Epithelial cell of prostate (primary cell): ENCODE data around the gene HOGA1.

ENCODE experiments used
- DNase-seq: peaks from one replicate; pipeline ENCODE4 v3.0.0-alpha.2; 2011; ENCODE audit warnings: low read depth, low spot score
- H3K27ac ChIP-seq: fragments of 450-650 bp; 2 replicates; pipeline ENCODE4 v1.5.1; 2017; ENCODE audit warnings: mild to moderate bottlenecking

Gene HOGA1

DNA sequence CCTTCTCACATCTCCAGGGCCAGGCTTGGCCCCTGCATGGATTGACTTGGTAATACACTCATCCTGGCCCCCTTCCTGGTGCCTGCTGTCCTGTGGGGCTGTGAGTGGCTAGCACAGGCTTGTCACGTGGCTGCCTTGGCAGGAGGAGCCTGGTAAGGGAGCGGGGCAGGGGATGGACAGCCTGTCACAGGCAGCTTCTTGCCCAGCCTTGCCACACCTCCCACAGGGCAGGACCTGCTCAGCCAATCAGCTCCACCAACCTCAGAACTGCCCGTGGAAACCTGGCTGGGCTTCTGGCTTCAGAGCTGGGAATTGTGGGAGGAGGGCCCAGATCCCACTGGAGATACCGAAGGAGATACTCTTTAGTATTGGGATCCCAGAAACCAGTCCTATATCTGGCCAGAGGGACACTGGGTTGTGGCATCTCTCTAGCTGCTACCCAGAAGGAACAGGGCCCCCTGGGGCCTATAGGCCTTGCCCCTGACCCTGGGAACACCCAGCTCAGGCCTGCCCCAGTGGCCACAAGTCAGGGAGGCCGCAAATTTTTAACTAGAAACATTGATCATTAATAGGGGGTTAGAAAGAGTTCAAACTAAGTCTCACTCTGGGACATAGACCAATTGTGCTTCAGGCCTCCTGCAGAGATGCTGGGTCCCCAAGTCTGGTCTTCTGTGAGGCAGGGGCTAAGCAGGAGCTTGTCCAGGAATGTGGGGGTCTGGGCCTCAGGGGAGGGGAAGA, at the start of gene HOGA1:
TSS of gene HOGA1 (plus strand) at position 330 of the 738 bp plus-strand sequence. CDS start at position 645, 315 bp downstream.
- peak; percentile 55 for DNase-seq
- no peak within 1 kb of the TSS for H3K27ac ChIP-seq

- no peak overlapping the region for H3K27ac ChIP-seq
- DNase-seq, result no peak
Observed at GRCh38 chr10:97534746-97535367, 49.3 kb upstream of the HOGA1 start.

DNA sequence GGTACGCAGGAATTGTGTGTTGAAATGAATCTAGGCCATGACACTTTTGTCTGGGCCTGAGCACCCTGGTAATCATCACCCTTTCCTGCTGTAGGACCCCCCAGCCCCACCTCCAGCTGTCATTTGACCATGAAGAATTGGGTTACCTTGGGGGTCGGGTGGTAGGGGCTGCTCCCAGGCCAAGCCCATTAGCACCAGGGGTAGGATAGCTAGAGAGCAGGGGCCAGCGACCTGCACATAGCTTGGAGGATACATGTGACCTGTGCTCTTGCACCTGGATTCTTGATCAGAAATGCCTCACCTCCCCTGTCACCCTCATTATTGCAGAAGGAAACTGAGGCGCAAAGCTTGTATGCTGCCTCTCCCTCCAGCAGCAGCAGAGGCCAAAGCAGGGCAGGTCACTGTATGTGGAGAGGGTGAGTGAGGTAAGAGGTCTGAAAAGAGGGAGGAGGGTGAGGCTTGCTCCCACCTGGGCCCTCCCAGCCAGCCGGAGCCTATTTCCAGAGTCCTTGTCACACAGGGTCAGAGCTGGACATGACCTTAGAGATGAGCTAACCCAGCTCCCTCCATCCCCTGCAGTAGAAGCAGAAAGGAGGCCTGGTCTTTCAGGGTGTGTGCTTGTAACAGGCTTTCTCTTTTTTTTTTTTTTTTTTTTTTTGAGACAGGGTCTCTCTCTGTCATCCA, 46.9 kb upstream of the HOGA1 start:
- H3K27ac ChIP-seq, result no peak overlapping the region
- no peak for DNase-seq

DNA sequence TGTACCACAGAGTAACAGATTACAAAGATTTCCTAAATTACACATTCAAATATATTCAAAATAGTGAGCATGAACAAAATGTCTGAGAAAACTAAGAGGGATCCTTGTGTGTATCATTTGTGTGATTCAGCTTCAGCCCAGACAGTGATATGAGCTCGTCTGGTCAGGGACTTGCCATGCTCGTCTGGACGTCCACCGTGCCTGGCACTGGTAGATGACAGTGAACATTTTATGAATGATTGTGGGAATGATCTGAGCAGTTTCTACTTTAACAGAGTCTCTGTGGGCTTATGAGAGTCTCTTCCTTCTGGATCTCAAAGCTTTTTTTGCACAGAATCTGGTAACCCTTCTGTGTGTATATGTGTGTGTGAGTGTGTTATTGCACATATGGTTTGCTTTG, 45.8 kb upstream of the HOGA1 start:
- DNase-seq, result no peak
- H3K27ac ChIP-seq, result no peak overlapping the region

DNA sequence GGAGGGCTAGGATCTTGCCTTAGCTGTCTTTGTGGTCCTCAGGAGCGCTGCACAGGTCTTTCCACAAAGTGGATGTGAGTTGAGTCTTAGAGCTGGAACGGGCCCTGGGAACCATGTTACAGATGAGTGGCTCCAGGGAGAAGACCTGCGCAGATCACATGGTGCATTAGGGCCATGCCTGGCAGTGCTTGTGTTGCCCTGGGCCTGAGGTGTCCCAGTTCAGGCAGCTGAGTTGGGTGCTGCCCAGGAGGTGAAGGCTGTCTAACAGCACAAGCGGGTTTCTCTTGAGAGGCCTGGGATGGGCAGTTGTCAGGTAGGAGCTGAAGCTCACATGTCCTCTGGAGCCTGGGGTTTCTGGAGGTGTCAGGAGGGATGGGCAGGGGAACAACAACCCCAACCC, 45.4 kb upstream of the HOGA1 start:
- no peak for DNase-seq
- no peak overlapping the region for H3K27ac ChIP-seq

DNA sequence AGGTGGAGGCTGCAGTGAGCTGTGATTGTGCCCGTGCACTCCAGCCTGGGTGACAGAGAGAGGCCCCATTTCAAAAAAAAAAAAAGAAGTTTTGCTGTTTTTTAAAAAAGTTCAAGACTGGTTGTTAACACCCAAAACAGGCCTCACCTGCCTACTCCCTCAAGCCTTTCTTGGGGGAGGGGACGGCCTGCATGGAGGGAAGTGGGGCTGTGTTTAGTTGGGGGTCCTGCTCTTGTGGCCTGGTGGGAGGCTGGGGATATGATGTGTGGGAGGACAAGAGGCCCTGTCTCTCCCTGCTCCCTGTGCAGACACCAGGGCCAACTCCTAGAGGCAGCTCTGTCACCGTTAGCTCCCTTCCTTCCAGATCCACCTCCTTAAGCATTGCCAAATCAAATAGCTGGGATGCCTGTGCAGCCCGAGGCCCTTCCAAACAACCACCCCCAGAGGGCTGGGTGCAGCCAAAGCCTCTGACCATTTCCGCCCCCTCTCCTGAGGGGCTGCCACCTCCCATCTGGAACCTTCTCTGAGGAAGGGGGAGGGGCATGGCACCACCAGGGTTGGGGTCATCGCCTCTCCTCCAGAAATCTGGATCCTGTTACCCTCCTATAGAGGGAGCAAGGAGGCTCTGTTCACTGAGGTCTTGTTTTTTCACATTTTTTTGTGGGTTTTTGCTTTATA, 44.5 kb upstream of the HOGA1 start:
- no peak for DNase-seq
- no peak overlapping the region for H3K27ac ChIP-seq

DNA sequence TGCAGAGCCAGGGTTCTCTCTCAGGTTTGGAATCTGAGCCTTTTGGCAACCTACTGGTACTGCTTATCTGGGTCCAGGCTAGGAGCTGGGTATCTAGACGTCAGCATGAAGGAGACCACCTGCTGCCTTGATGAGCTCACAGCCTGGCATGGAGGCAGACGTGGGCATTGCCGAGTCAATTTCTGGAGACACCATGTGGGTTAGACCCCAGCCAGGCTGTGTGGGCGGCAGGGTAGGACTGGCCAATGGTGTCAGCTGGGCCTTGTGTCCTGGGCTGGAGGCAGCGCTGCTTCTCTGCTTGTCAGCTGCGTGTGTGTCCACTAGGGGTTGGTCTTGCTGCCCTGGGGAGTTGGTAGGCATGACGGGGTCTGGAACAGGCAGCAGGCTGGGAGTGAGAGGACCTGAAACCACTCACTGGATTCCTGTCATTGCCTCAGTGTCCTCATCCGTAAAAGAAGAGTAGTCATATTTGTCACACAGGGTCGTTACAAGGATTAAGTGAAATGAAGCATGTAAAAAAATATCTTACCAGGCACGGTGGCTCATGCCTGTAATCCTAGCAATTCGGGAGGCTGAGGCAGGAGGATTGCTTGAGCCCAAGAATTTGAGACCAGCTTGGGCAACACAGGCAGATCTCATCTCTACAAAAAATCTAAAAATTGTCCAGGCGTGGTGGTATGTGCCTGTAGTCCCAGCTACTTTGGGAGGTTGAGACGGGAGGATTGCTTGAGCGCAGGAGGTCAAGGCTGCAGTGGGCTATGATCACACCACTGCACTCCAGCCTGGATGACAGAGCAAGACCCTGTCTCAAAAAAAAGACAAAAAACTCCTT, 43.3 kb upstream of the HOGA1 start:
- H3K27ac ChIP-seq, result peak overlapping the region; percentile 93
- no peak for DNase-seq

DNA sequence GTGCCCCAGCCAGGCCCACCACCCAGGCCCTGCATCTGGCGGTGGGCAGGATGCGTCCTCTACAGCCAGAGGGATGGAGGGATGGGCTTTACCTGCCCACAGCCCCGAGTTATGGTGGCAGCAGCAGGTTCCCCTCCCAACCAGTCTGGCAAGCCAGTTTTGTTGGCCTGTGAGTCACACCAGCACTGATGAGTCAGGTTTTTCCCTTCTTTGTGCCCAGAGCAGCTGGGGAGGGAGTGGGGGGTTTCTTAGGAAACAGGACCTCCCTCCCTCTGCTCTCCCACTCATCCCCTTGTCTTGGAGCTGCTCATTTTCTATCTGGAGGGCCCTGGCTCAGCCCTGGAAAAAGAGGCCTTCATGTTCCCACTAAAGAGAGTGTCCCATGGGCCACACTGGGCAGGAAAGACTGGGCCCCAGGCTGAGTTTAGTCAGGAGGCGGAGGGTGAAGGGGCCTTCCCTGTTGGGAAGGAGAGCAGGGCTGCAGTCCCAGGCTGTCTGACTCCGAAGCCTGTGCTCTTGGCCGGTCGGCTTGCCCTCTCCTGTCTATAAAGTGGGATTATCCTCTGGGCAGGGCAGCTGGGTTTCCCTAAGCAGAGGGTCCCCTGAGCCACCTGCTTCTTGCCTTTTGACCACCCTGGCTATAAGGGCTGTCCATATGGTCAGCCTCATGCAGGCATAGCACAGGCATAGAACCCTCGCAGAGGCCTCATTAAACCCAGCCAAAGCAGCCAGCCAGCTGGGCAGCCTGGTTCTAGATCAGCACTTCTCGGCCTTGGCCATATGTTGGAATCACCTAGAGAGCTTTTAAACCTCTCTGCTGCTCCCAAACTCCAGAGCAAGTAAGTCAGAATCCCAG, 41.8 kb upstream of the HOGA1 start:
- DNase-seq, result peak; percentile 76
- H3K27ac ChIP-seq, result peak overlapping the region; percentile 93

GRCh38 chr10:97543025-97543546, 41.1 kb upstream of the HOGA1 start:
- H3K27ac ChIP-seq, result peak overlapping the region; percentile 93
- DNase-seq, result peak; percentile 88

DNA sequence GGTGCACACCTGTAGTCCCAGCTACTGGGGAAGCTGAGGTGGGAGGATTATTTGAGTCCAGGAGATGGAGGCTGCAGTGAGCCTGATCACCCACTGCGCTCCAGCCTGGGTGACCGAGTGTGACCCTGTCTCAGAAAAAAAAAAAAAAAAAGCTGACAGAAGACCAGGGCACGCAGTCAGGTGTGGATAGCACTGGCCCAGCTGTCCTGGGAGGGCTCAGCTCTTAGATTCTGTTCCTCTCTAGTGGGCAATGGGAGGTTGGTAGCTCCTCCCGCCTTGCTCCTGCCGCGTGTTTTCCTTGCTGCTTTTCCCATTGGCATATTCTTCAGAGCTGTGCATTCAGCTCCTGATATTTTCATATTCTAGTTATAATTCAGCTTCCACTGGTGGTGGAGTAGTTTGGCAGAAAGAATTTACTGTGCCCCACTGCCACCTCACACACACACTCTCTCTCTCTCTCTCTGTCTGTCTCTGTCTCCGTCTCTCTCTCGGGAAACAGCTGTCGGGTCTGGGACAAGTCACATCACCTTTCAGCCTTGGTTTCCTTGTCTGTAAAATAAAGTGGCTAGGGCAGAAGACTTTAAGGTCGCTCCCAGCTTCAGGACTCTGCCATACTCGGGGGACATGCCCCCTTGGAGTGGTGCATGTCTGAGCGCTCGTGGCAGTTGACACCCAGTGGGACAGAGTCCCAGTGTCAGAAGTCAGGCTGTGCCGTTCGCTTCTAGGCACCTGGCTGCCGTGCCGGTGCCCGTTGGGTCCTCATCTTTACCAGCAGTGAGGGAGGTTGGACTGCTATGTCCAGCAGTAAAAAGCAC, 37.5 kb upstream of the HOGA1 start:
- H3K27ac ChIP-seq, result no peak overlapping the region
- DNase-seq, result no peak

- DNase-seq, result no peak
- no peak overlapping the region for H3K27ac ChIP-seq
Observed at GRCh38 chr10:97547271-97547600, 37.0 kb upstream of the HOGA1 start.

DNA sequence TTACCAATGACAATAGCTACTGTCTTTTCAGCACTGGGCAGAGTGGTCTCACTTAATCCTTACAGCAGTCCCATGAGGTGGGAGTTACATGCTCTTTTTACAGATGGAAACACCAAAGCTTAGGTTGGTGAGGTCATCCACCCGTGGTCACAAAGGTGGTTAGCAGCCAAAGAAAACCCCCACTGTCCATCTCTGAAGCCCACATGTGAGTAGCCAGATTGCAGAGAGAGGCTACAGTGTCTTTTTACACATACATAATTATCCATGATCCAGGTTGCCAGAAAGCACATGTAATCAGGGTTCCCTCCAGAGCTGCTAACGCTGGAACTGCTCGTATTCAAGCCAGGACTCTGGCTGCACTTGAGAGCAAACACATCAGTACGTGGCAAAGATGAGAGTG, 36.2 kb upstream of the HOGA1 start:
- DNase-seq, result no peak
- no peak overlapping the region for H3K27ac ChIP-seq

DNA sequence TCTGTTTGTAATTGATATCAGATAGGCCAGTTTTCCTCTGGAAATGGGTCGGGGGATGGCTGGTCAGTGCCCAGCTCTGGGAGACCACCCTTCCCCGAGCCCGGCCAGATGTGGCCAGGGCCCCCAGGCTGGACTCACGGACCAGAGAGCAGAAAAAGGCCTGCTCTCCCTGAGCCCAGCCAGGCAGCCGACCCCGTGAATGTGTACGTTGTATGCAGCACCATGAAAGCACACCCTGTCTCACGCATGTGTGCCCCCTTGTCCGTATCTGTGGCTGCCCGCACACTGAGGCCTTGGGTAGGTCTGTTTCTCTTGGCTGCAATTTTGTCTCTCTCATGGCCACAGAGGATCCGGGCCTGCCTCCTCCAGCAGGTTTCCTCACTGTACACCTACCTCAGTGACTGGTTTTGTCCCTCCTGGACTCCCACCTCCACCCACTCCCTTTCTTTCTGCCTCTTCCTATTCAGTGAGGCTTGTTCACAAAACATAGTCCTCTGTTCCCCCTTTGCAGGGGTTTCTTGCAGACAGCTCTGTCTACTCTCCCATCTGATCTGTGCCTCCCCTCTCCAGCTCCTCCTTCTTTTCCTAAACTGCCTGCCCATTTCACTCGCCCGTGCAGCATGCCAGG, 35.2 kb upstream of the HOGA1 start:
- no peak for DNase-seq
- H3K27ac ChIP-seq, result peak overlapping the region; percentile 77

DNA sequence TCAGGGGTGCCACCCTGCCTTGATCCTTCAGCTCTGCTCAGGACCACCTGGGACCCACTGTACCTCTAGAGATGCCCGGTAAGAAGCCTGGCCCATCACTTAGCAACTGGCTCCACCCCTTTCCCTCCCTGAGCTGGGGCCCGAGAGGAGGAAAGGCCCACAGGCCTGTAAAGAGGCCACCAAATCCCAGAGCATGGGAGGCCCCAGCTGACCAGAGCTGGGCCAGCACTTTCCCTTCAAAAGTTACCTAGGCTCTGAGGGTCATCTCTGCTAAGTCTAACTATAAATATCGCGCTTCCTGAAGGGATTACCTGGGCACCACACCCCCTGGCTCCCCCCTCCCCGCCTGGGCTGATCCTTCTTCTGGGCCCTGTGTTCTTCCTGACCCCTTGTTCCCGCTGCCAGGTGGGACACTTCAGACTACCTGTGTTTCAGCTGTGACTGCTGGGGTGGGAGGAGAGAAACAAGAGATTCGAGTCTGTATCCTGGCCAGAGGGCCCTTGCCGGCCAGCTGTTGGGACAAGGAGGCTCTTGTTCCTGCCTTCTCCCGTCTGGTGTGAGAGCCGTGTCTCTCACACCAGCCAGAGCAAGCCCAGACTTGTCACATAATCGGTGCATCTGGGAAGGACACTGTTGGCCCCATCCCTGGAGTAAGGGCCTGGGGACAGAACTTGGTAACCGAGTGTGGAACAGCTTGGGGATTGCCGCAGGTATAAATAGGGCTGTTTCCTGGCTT, 34.4 kb upstream of the HOGA1 start:
- DNase-seq, result no peak
- peak overlapping the region; percentile 77 for H3K27ac ChIP-seq

GRCh38 chr10:97550336-97551149, 33.6 kb upstream of the HOGA1 start:
- H3K27ac ChIP-seq, result peak overlapping the region; percentile 77

GRCh38 chr10:97551271-97551670, 32.9 kb upstream of the HOGA1 start:
- DNase-seq, result no peak
- no peak overlapping the region for H3K27ac ChIP-seq

More at GRCh38 chr10:97550336-97551149, 33.6 kb upstream of the HOGA1 start:
- DNase-seq, result no peak
